SK-N-SH (cell line): ENCODE measurements around the gene CRK.

Experiments
- CTCF ChIP-seq: fragments of 200-600 bp; sonication (generic); IDR thresholded peaks from 2 replicates; pipeline ENCODE4 v1.6.1; 2017; ENCODE audit warnings: antibody characterized with exemption, mild to moderate bottlenecking, moderate library complexity
- ELF1 ChIP-seq: IDR thresholded peaks from 2 replicates; pipeline ENCODE4 v1.4.0; 2012
- FOXJ3 ChIP-seq: sonication (generic); formaldehyde crosslinking; IDR thresholded peaks from 2 replicates; pipeline ENCODE4 v1.5.1; 2020; ENCODE audit warnings: mild to moderate bottlenecking, missing genetic modification reagents
- MAX ChIP-seq: IDR thresholded peaks from 2 replicates; pipeline ENCODE4 v1.4.0; 2012; ENCODE audit warnings: low read depth
- MEF2A ChIP-seq: IDR thresholded peaks from 2 replicates; pipeline ENCODE4 v1.4.0; 2012; ENCODE audit warnings: low read depth, borderline replicate concordance
- POLR2AphosphoS5 ChIP-seq: IDR thresholded peaks from 2 replicates; pipeline ENCODE4 v1.6.1; 2012; ENCODE audit warnings: low read depth, low read length
- TCF12 ChIP-seq: IDR thresholded peaks from 2 replicates; pipeline ENCODE4 v1.4.0; 2012
- USF2 ChIP-seq: fragments of 150-350 bp; IDR thresholded peaks from 2 replicates; pipeline ENCODE4 v1.6.1; 2017; ENCODE audit warnings: antibody characterized with exemption, low read length, low read depth, borderline replicate concordance
- YY1 ChIP-seq: IDR thresholded peaks from 2 replicates; pipeline ENCODE4 v1.4.0; 2012; ENCODE audit warnings: low read depth, mild to moderate bottlenecking

- no peak for TF ChIP-seq CTCF
- TF ChIP-seq ELF1: no peak
- no peak for TF ChIP-seq MEF2A
- TF ChIP-seq MAX: no peak
- TF ChIP-seq FOXJ3 (CRISPR knock-in tag): no peak
- TF ChIP-seq YY1: no peak
- TF ChIP-seq POLR2AphosphoS5: no peak
- TF ChIP-seq TCF12: no peak
- TF ChIP-seq USF2: no peak
These were observed 84.0 kb downstream of the CRK start for GRCh38 chr17:1371893-1372590.
